ENCODE measurements around the gene SOS1. TPM values are rescaled to one million over a fixed set of nuclear protein-coding genes. Genes with fewer than 3 reads are reported as not detected.

Gene SOS1
- total and polyA plus RNA-seq, 2 of the 13 experiments (the other 11 are each of a cell fraction or from before 2014, with no cell fraction given): 20.8 to 60.4 TPM

GRCh38 chr2:39150890-39151497 is 30.1 kb upstream of the SOS1 start (continued):
- TF ChIP-seq KLF16 (CRISPR knock-in tag; IDR thresholded peaks at IDR 0.05): peak in 1 of 2 experiments; percentile 95; a peak in 1 of 4 replicates
- TF ChIP-seq MNT (IDR thresholded peaks at IDR 0.05): peak; percentile 7; the same call in 1 of the 2 replicates
- 0 out of 2 replicates have a peak, but pooled peaks have one; percentile 31 for TF ChIP-seq ZNF276 (CRISPR knock-in tag; IDR thresholded peaks at IDR 0.05; ENCODE audit: low read depth)
- TF ChIP-seq ZFP82 (CRISPR knock-in tag; IDR thresholded peaks at IDR 0.05; ENCODE audit: borderline replicate concordance): no peak
- peak; percentile 86; the same call in 1 of the 2 replicates for TF ChIP-seq ZNF205 (CRISPR knock-in tag; IDR thresholded peaks at IDR 0.05)
- peak; percentile 90; the same call in 1 of the 2 replicates for TF ChIP-seq IRF2 (CRISPR knock-in tag; IDR thresholded peaks at IDR 0.05)
- peak; percentile 89 for TF ChIP-seq REPIN1 (CRISPR knock-in tag; IDR thresholded peaks at IDR 0.05; ENCODE audit: borderline replicate concordance, low read depth)
- TF ChIP-seq MEIS1 (CRISPR knock-in tag; IDR thresholded peaks at IDR 0.05; ENCODE audit: borderline replicate concordance): 0 out of 2 replicates have a peak, but pooled peaks have one; percentile 35
- TF ChIP-seq PHF20 (CRISPR knock-in tag; IDR thresholded peaks at IDR 0.05): no peak
- TF ChIP-seq MXI1 (IDR thresholded peaks at IDR 0.05; ENCODE audit: borderline replicate concordance, low read depth, low read length): no peak
- TF ChIP-seq ZNF609 (CRISPR knock-in tag; IDR thresholded peaks at IDR 0.05; ENCODE audit: borderline replicate concordance): peak; percentile 96
- peak; percentile 93 for TF ChIP-seq FOXK1 (CRISPR knock-in tag; IDR thresholded peaks at IDR 0.05; ENCODE audit: borderline replicate concordance, low read depth)
- TF ChIP-seq SALL1 (CRISPR knock-in tag; IDR thresholded peaks at IDR 0.05): peak; percentile 99
- peak; percentile 94 for TF ChIP-seq HDAC2 (CRISPR knock-in tag; IDR thresholded peaks at IDR 0.05)
- TF ChIP-seq ZNF512B (CRISPR knock-in tag; IDR thresholded peaks at IDR 0.05; ENCODE audit: borderline replicate concordance): no peak
- 0 out of 2 replicates have a peak, but pooled peaks have one; percentile 17 for TF ChIP-seq ZKSCAN1 (IDR thresholded peaks at IDR 0.05; ENCODE audit: low read length)
- peak; percentile 54 for TF ChIP-seq ELF3 (CRISPR knock-in tag; IDR thresholded peaks at IDR 0.05)
- peak; percentile 80; the same call in 1 of the 2 replicates for TF ChIP-seq DPF2 (CRISPR knock-in tag; IDR thresholded peaks at IDR 0.05; ENCODE audit: borderline replicate concordance, low read depth)

All from HepG2 (cell line).